ENCODE measurements around the gene ESR1.

- TF ChIP-seq CTCF (IDR thresholded peaks at IDR 0.05) (no peak), POLR2A (IDR thresholded peaks at IDR 0.05) (no peak), POLR2AphosphoS5 (IDR thresholded peaks at IDR 0.05) (no peak), EP300 (IDR thresholded peaks at IDR 0.05) (no peak)
Measured at GRCh38 chr6:151784441-151785214, 22.9 kb upstream of the ESR1 start.

All from upper lobe of left lung (tissue), 4 donors.